CD14-positive monocyte (primary cell): ENCODE results near the gene SIDT1. TPM values are rescaled to one million over a fixed set of nuclear protein-coding genes. Genes with fewer than 3 reads are reported as not detected.
"Not testable (repeated sequence)": the region's sequence is repeated elsewhere in the genome, so short reads cannot be mapped to it uniquely, and the experiment has no call there.

Experiments
- DNase-seq, 3 donors: peaks; one replicate each; pipeline ENCODE4 v3.0.0-alpha.2; 2011 to 2022
- H2AFZ ChIP-seq: 2 replicates; pipeline ENCODE4 v1.6.0; 2012; ENCODE audit warnings: mild to moderate bottlenecking, low read depth, low read length, inconsistent platforms; ENCODE audit not compliant: insufficient read depth, poor library complexity, severe bottlenecking
- H3K27ac ChIP-seq, 2 donors: 1 replicate in 1 of 2; 2 replicates in 1 of 2; pipeline ENCODE4 v1.5.1; 2012 to 2013; ENCODE audit warnings: low read length in 2 of 2, control low read depth in 1 of 2, inconsistent platforms in 1 of 2, low read depth in 1 of 2, mild to moderate bottlenecking in 1 of 2
- H3K27me3 ChIP-seq, 2 donors: one replicate each; pipeline versions ENCODE4 v1.6.0 to v1.6.1; 2011 to 2013; ENCODE audit warnings: low read length in 2 of 2; ENCODE audit not compliant: control insufficient read depth in 2 of 2, insufficient read depth in 2 of 2
- H3K36me3 ChIP-seq, 2 donors: replicated peaks in 1 of 2; 1 replicate in 1 of 2; 2 replicates in 1 of 2; pipeline versions ENCODE4 v1.5.1 to v1.6.1; 2012 to 2013; ENCODE audit warnings: low read length in 2 of 2, control low read depth in 1 of 2, inconsistent platforms in 1 of 2, mild to moderate bottlenecking in 1 of 2; ENCODE audit not compliant: insufficient read depth in 2 of 2, control insufficient read depth in 1 of 2
- H3K4me1 ChIP-seq, 2 donors: 1 replicate in 1 of 2; 2 replicates in 1 of 2; pipeline versions ENCODE4 v1.5.1 to v1.6.1; 2012 to 2013; ENCODE audit warnings: low read length in 2 of 2, control low read depth in 1 of 2, inconsistent platforms in 1 of 2, mild to moderate bottlenecking in 1 of 2, moderate library complexity in 1 of 2; ENCODE audit not compliant: insufficient read depth in 2 of 2, control insufficient read depth in 1 of 2
- H3K4me2 ChIP-seq: replicated peaks from 2 replicates; pipeline ENCODE3; 2012; ENCODE audit warnings: low read length, moderate library complexity, mild to moderate bottlenecking; ENCODE audit not compliant: poor library complexity, severe bottlenecking; ENCODE audit errors: extremely low read depth
- H3K4me3 ChIP-seq, 3 experiments: fragments of 200-600 bp in 1 of 3; sonication (generic) in 1 of 3; replicated peaks in 1 of 3; 1 replicate in 2 of 3; 2 replicates in 1 of 3; pipeline ENCODE4 v1.5.1; 2011 to 2013; ENCODE audit warnings: low read length in 3 of 3, mild to moderate bottlenecking in 3 of 3, control low read depth in 2 of 3, low read depth in 2 of 3, inconsistent platforms in 1 of 3, moderate library complexity in 1 of 3
- H3K79me2 ChIP-seq: 2 replicates; pipeline ENCODE4 v1.6.0; 2012; ENCODE audit warnings: mild to moderate bottlenecking, control low read depth, inconsistent platforms, low read length, moderate library complexity; ENCODE audit not compliant: insufficient read depth
- H3K9ac ChIP-seq: 2 replicates; pipeline ENCODE4 v1.6.0; 2017; ENCODE audit warnings: low read length, mild to moderate bottlenecking; ENCODE audit not compliant: insufficient read depth, poor library complexity, severe bottlenecking
- H3K9me3 ChIP-seq, 2 donors: replicated peaks in 1 of 2; 1 replicate in 1 of 2; 2 replicates in 1 of 2; pipeline versions ENCODE4 v1.5.1 to v1.6.1; 2012 to 2013; ENCODE audit warnings: low read length in 2 of 2, control low read depth in 1 of 2; ENCODE audit not compliant: control insufficient read depth in 1 of 2, insufficient read depth in 1 of 2
- H4K20me1 ChIP-seq: 2 replicates; pipeline ENCODE4 v1.6.0; 2012; ENCODE audit warnings: mild to moderate bottlenecking, low read length, control low read depth, moderate library complexity; ENCODE audit not compliant: insufficient read depth
- H3K27ac Mint-ChIP-seq, 7 donors: one replicate each; pipeline ENCODE4 v1.8.0; 2020; ENCODE audit warnings: mild to moderate bottlenecking in 7 of 7, mixed read lengths in 7 of 7, moderate library complexity in 6 of 7, inconsistent platforms in 2 of 7
- H3K27me3 Mint-ChIP-seq, 3 donors: one replicate each; pipeline ENCODE4 v1.8.0; 2021 to 2022; ENCODE audit warnings: low read depth in 3 of 3, mild to moderate bottlenecking in 3 of 3, mixed read lengths in 3 of 3, moderate library complexity in 3 of 3, inconsistent platforms in 1 of 3
- H3K36me3 Mint-ChIP-seq, 2 donors: one replicate each; pipeline ENCODE4 v1.8.0; 2020; ENCODE audit warnings: mixed read lengths in 2 of 2, inconsistent platforms in 1 of 2, mild to moderate bottlenecking in 1 of 2
- H3K4me1 Mint-ChIP-seq: one replicate; pipeline ENCODE4 v1.8.0; 2020; ENCODE audit warnings: mild to moderate bottlenecking, mixed read lengths
- H3K4me3 Mint-ChIP-seq, 2 donors: one replicate each; pipeline ENCODE4 v1.8.0; 2020; ENCODE audit warnings: mild to moderate bottlenecking in 2 of 2, mixed read lengths in 2 of 2, moderate library complexity in 1 of 2
- H3K9me3 Mint-ChIP-seq, 7 donors: one replicate each; pipeline ENCODE4 v1.8.0; 2020 to 2022; ENCODE audit warnings: mixed read lengths in 7 of 7, mild to moderate bottlenecking in 6 of 7, moderate library complexity in 6 of 7, inconsistent platforms in 2 of 7
- WGBS: methylation state at CpG from one replicate; pipeline ENCODE4 v1.1.5; 2013; ENCODE audit warnings: missing lambda C conversion rate; ENCODE audit not compliant: insufficient coverage; 5-methylcytosine and 5-hydroxymethylcytosine counted together
- intact Hi-C, 2 donors: fragments of 100-400 bp; cut with micrococcal nuclease; formaldehyde crosslinking; loops; one replicate each; pipeline versions ENCODE4 v1.15.0 to v1.15.1; 2023
- polyA plus RNA-seq, 3 donors: library from polyadenylated mRNA; depleted of rRNA in 1 of 3; unstranded in 2 of 3; stranded (reverse) in 1 of 3; fragments of 300-500 nt in 2 of 3; fragments of >200 nt in 1 of 3; fragmentation: Illumina TruSeq in 2 of 3; gene quantifications; 1 replicate in 2 of 3; 2 replicates in 1 of 3; pipeline ENCODE4 v1.2.3, GENCODE V29; 2012 to 2021
- TF ChIP-seq, protein P1 (sequence below): fragments of 200-600 bp; IDR thresholded peaks from one replicate; pipeline ENCODE4 v1.8.0; 2022; ENCODE audit warnings: antibody characterized with exemption, mild to moderate bottlenecking

SIDT1 gene
- polyA plus RNA-seq, 3 donors, result 3.2 to 7.1 (median 4.0) TPM

- DNase-seq, result no peak
- Histone ChIP-seq H3K4me3 (no peak overlapping the region), H3K4me2 (no peak overlapping the region), H3K36me3 (no peaks in the 10 kb centered on the region), H3K9ac (no peak overlapping the region), H3K9me3 (no peaks in the 10 kb centered on the region), H3K79me2 (no peaks in the 10 kb centered on the region), H3K27me3 (no peaks in the 10 kb centered on the region), H3K27ac (no peak overlapping the region), H2AFZ (no peak overlapping the region), H3K4me1 (peaks cover 12 to 17% of the 10 kb centered on the region in 2 donors), H4K20me1 (no peaks in the 10 kb centered on the region)
- TF ChIP-seq, protein P1, sequence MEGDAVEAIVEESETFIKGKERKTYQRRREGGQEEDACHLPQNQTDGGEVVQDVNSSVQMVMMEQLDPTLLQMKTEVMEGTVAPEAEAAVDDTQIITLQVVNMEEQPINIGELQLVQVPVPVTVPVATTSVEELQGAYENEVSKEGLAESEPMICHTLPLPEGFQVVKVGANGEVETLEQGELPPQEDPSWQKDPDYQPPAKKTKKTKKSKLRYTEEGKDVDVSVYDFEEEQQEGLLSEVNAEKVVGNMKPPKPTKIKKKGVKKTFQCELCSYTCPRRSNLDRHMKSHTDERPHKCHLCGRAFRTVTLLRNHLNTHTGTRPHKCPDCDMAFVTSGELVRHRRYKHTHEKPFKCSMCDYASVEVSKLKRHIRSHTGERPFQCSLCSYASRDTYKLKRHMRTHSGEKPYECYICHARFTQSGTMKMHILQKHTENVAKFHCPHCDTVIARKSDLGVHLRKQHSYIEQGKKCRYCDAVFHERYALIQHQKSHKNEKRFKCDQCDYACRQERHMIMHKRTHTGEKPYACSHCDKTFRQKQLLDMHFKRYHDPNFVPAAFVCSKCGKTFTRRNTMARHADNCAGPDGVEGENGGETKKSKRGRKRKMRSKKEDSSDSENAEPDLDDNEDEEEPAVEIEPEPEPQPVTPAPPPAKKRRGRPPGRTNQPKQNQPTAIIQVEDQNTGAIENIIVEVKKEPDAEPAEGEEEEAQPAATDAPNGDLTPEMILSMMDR, result no peak
- 92% methylated on average over 4 of the region's 6 CpGs for WGBS
- no peak overlapping the region for H3K4me3 Mint-ChIP-seq
- H3K4me1 Mint-ChIP-seq, result peaks cover 23% of the 10 kb centered on the region
- H3K9me3 Mint-ChIP-seq, result peaks cover 0 to under 1% (median 0%) of the 10 kb centered on the region in 7 donors
- H3K36me3 Mint-ChIP-seq, result peaks cover 0 to 2% of the 10 kb centered on the region in 2 donors
- intact Hi-C loops, result no loop called here
- H3K27me3 Mint-ChIP-seq, result peaks cover 0 to 4% (median 0%) of the 10 kb centered on the region in 3 donors
- peak overlapping the region in 1 of 7 donors; percentile 60 for H3K27ac Mint-ChIP-seq
Observed at GRCh38 chr3:113631573-113631972, 99.2 kb downstream of the SIDT1 start.

GRCh38 chr3:113634782-113635474 lies 102.6 kb downstream of the SIDT1 start:
- Histone ChIP-seq H3K4me2 (no peak overlapping the region), H3K9me3 (no peaks in the 10 kb centered on the region), H3K27me3 (no peaks in the 10 kb centered on the region), H3K4me3 (no peak overlapping the region), H2AFZ (no peak overlapping the region), H3K27ac (no peak overlapping the region), H3K9ac (no peak overlapping the region), H3K4me1 (peaks cover 6 to 10% of the 10 kb centered on the region in 2 donors), H3K36me3 (no peaks in the 10 kb centered on the region), H4K20me1 (no peaks in the 10 kb centered on the region), H3K79me2 (no peaks in the 10 kb centered on the region)
- intact Hi-C loops, result no loop called here
- Mint-ChIP-seq H3K36me3 (no peaks in the 10 kb centered on the region), H3K27ac (no peak overlapping the region), H3K4me1 (peaks cover 12% of the 10 kb centered on the region), H3K9me3 (peaks cover 0 to 2% (median 0%) of the 10 kb centered on the region in 7 donors), H3K27me3 (peaks cover 0 to 4% (median 0%) of the 10 kb centered on the region in 3 donors), H3K4me3 (no peak overlapping the region)
- TF ChIP-seq, protein P1, result no peak
- WGBS, result 96% methylated on average over 3 of the region's 8 CpGs
- no peak for DNase-seq

GRCh38 chr3:113636034-113636433 lies 103.7 kb downstream of the SIDT1 start:
- H3K9ac ChIP-seq, H3K4me3 Mint-ChIP-seq, DNase-seq, H3K4me2 ChIP-seq, intact Hi-C loops, H3K4me3 ChIP-seq, H3K79me2 ChIP-seq, H3K36me3 ChIP-seq, H3K27ac Mint-ChIP-seq, H2AFZ ChIP-seq, H3K4me1 ChIP-seq, H3K27me3 Mint-ChIP-seq, H3K36me3 Mint-ChIP-seq, H3K27me3 ChIP-seq, H3K4me1 Mint-ChIP-seq, H4K20me1 ChIP-seq, H3K9me3 ChIP-seq, H3K9me3 Mint-ChIP-seq, H3K27ac ChIP-seq: not testable (repeated sequence)
- 100% methylated on average over 2 of the region's 7 CpGs for WGBS
